Stimulated activated naive CD8-positive, alpha-beta T cell treated with anti-CD3 and anti-CD28 coated beads, Interleukin-15, Interleukin-2, amounts not matched to agents 100 ng/mL and 50 ng/mL, for 24 hours (primary cell): Measurements from ENCODE around the gene SLBP.
"Not testable (repeated sequence)": the region's sequence is repeated elsewhere in the genome, so short reads cannot be mapped to it uniquely, and the experiment has no call there.

Source experiments
- H3K27ac Mint-ChIP-seq: one replicate; pipeline ENCODE4 v1.8.0; 2021; ENCODE audit warnings: mild to moderate bottlenecking, mixed read lengths
- H3K27me3 Mint-ChIP-seq: one replicate; pipeline ENCODE4 v1.8.0; 2021; ENCODE audit warnings: mixed read lengths
- H3K36me3 Mint-ChIP-seq: one replicate; pipeline ENCODE4 v1.8.0; 2021; ENCODE audit warnings: low read depth, mixed read lengths
- H3K4me1 Mint-ChIP-seq: one replicate; pipeline ENCODE4 v1.8.0; 2021; ENCODE audit warnings: low read depth, mixed read lengths
- H3K4me3 Mint-ChIP-seq: one replicate; pipeline ENCODE4 v1.8.0; 2021; ENCODE audit warnings: mild to moderate bottlenecking, mixed read lengths
- H3K9me3 Mint-ChIP-seq: one replicate; pipeline ENCODE4 v1.8.0; 2021; ENCODE audit warnings: mixed read lengths

The SLBP gene

DNA sequence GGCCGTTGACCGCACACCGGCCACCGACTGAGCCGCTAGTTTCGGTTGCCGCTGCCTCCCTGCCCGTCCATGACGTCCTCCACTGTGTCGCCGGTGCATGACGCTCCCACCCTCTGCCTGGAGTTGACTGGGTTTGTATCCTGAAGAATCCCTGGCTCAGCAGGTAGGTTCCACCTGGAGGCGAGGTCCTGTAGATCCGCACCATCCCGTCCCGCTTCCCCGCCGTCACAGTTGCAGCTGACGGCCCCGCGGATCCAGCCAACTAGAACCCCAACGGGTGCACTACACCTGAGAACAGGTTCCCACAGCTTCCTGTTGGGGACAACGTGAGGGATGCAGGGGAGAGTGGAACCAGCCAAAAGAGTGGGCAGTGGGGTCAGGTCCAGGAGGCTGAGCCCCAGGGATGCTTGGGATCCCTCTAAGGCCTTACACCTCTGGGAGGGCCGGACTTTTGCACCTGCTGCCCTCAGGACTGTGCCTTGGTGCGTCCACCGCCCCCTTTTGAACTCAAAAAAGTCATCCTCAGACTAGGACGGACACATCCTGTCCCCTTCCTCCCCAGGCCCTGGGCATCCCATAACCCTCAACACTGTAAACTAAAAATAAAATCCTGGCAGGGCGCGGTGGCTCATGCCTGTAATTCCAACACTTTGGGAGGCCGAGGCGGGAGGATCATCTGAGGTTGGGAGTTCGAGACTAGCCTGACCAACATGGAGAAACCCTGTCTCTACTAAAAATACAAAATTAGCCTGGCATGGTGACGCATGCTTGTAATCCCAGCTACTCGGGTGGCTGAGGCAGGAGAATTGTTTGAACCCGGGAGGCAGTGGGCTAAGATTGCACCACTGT is 1.1 kb upstream of the SLBP start:
- peak overlapping the region; percentile 99 for H3K4me3 Mint-ChIP-seq
- peak overlapping the region; percentile 98 for H3K27ac Mint-ChIP-seq
- H3K4me1 Mint-ChIP-seq = peaks cover 61% of the 10 kb centered on the region
- H3K9me3 Mint-ChIP-seq = no peaks in the 10 kb centered on the region
- no peaks in the 10 kb centered on the region for H3K27me3 Mint-ChIP-seq
- H3K36me3 Mint-ChIP-seq = peaks cover 39% of the 10 kb centered on the region

DNA sequence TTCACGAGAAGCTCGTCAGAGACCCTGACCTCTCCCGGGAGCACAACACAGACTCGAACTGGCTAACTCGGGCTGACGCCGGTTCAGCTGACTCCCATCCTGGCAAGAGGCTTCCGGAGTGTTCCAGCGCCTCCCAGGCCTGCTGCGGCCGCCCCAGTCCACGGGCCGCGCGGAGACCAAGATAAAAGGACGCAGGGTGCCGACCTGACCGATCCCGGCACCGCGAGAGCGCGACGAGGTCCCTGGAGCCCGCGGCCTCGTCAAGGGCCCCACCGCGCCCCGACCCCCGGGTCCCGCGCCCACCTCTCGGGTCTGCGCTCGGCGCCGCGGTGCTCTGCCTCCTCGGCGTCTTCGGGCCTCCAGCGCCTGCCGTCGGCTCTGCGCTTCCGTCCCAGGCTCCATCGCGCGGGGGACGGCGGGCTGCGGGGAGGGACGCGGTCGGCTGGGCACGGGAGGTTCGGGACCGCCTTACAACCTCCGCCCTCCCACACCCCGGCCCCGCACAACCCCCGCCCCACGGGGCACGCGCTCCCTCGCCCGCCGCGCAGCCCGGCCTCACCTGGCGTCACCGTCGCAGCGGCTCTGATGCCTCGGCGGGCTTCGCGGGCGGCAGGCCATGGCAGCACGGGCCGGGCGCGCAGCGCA is 426 bp downstream of the SLBP start:
- H3K4me1 Mint-ChIP-seq = peaks cover 63% of the 10 kb centered on the region
- peak overlapping the region; percentile 96 for H3K27ac Mint-ChIP-seq
- H3K27me3 Mint-ChIP-seq = no peaks in the 10 kb centered on the region
- H3K4me3 Mint-ChIP-seq = peak overlapping the region; percentile 100
- H3K9me3 Mint-ChIP-seq = no peaks in the 10 kb centered on the region
- peaks cover 46% of the 10 kb centered on the region for H3K36me3 Mint-ChIP-seq

DNA sequence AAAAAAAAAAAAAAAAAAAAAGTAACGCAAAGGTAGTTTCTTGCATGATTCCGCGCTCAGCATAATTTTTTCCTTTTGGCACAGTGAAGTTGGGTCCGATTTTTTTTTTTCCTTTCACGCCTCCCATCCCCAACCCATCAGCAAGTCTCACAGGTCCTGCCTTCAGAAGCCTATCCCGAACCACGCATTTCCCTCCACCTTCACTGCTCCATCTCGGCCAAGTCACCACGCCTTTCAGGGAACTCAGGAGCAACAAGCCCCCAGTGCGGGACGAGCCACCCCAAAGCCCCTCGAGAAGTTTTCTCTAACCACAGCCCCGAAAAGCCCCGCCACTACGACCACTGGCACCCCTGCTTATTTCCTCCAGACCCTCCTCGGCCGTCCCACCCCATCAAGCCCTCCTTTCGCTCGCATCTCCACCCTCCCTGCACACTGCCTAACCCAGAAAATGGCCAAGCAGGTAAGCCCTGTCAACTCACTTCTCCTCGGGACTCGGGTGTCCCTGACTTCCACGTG is 1.0 kb downstream of the SLBP start:
- H3K36me3 Mint-ChIP-seq = peaks cover 50% of the 10 kb centered on the region
- peaks cover 63% of the 10 kb centered on the region for H3K4me1 Mint-ChIP-seq
- peak overlapping the region; percentile 96 for H3K27ac Mint-ChIP-seq
- no peaks in the 10 kb centered on the region for H3K9me3 Mint-ChIP-seq
- no peaks in the 10 kb centered on the region for H3K27me3 Mint-ChIP-seq
- peak overlapping the region; percentile 100 for H3K4me3 Mint-ChIP-seq

DNA sequence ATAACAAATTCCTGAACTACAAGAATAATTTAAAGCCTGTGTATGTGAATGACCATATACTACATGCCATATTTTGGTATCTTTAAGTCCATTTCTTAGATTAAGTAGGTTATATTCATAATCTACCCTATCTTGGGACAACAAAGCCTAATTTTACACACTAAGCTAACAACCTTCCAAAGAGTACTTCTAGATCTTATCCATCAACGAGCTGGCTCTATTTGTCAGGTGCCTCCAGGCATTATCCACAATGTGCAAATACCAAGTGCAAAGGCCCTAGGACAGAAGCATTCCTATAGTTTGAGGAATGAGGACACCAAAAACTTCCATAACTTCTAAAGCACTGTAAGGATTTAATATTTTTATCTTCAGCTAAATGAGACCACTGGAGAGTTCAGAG is 3.5 kb downstream of the SLBP start:
- Mint-ChIP-seq H3K36me3 (peaks cover 67% of the 10 kb centered on the region), H3K27ac (no peak overlapping the region), H3K4me1 (peaks cover 55% of the 10 kb centered on the region), H3K27me3 (no peaks in the 10 kb centered on the region), H3K4me3 (peak overlapping the region; percentile 100), H3K9me3 (no peaks in the 10 kb centered on the region)

DNA sequence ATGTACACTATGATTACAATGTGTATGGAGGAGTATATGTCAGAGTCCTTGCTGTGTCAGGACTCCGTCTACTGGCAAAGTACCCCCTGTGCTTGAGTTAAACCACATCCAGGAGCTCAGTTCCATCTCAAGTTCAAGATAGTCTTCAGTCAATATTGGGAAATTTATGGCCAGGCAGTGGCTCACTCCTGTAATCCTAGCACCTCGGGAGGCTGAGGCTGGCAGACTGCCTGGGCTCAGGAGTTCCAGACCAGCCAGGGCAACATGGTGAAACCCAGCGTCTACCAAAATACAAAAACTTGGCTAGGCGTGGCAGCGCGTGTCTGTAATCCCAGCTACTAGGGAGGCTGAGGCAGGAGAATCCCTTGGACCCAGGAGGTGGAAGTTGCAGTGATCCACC is 5.8 kb downstream of the SLBP start:
- Mint-ChIP-seq H3K36me3 (peaks cover 81% of the 10 kb centered on the region), H3K27ac (no peak overlapping the region), H3K27me3 (no peaks in the 10 kb centered on the region), H3K9me3 (no peaks in the 10 kb centered on the region), H3K4me3 (no peak overlapping the region), H3K4me1 (peaks cover 66% of the 10 kb centered on the region)

DNA sequence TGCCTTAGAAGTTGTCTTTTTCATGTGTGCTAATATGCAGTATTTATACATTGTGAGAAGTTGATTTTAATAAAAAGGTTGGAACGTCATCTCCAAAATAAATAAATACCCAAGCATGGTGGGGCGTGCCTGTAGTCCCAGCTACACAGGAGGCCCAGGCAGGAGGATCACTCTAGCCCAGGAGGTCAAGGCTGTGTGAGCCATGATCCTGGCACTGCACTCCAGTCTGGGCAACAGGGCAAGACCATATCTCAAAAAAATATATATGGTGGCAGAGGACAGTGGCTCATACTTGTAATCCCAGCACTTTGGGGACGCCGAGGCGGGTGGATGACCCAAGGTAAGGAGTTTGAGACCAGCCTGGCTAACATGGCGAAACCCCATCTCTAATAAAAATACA is 6.4 kb downstream of the SLBP start:
- Mint-ChIP-seq H3K36me3 (peaks cover 78% of the 10 kb centered on the region), H3K4me1 (peaks cover 60% of the 10 kb centered on the region), H3K27ac (no peak overlapping the region), H3K4me3 (no peak overlapping the region), H3K27me3 (no peaks in the 10 kb centered on the region), H3K9me3 (no peaks in the 10 kb centered on the region)

DNA sequence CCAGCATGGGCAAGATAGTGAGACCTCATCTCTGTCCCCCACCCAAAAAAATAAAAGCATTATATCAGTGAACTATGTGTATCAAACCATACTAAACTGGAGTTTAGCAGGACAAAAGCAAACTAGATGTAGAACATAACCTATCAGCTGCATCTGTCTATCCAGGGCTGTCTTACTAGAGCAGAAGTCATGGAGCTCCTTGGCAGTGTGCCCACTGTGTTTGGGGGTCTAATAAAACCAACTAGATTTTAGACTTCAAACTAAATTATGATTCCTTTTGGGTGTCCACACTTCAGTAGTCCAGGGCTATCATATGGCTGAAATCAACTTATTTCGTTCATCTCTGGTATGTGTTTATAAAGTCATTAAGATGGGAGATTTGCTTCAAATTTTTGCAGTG is 8.3 kb downstream of the SLBP start:
- no peak overlapping the region for H3K27ac Mint-ChIP-seq
- peaks cover 41% of the 10 kb centered on the region for H3K4me1 Mint-ChIP-seq
- peaks cover 80% of the 10 kb centered on the region for H3K36me3 Mint-ChIP-seq
- no peak overlapping the region for H3K4me3 Mint-ChIP-seq
- H3K9me3 Mint-ChIP-seq = no peaks in the 10 kb centered on the region
- H3K27me3 Mint-ChIP-seq = no peaks in the 10 kb centered on the region

DNA sequence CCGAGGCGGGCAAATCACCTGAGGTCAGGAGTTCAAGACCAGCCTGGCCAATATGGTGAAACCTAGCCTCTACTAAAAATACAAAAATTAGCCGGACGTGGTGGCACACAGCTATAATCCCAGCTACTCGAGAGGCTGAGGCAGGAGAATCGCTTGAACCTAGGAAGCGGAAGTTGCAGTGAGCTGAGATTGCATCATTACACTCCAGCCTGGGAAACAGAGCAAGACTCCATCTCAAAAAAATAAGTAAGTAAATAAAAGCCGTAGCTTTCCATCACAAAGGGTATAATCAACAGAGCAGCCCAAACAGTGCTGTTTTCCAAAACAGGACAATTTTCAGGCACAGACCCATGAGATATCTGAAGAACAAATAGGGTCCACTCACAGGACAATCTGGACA is 10.4 kb downstream of the SLBP start:
- not testable (repeated sequence) for H3K9me3 Mint-ChIP-seq, H3K27me3 Mint-ChIP-seq, H3K4me3 Mint-ChIP-seq
- Mint-ChIP-seq H3K4me1 (peaks cover 32% of the 10 kb centered on the region), H3K27ac (peak overlapping the region; percentile 54), H3K36me3 (peaks cover 76% of the 10 kb centered on the region)

DNA sequence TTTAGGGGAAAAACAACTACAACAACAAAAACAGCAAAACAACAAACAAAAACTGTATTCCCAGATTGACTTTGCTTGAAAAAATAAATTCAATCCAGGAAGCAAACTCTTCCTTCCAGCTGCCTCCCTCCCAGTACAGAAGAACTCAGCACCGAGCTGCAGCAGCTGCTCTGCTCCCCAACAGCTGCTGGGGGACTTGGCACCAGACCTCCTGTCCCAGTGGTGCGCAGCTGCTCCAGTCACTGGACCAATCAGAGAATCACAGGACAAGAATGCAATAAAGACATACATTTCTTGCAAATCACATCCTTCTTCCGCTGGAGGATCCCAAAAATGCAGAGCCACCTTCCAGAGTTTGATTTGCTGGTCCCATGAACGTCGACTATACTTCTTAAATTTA is 16.2 kb downstream of the SLBP start:
- no peak overlapping the region for H3K4me3 Mint-ChIP-seq
- no peak overlapping the region for H3K27ac Mint-ChIP-seq
- no peaks in the 10 kb centered on the region for H3K27me3 Mint-ChIP-seq
- H3K9me3 Mint-ChIP-seq = no peaks in the 10 kb centered on the region
- no peaks in the 10 kb centered on the region for H3K4me1 Mint-ChIP-seq
- peaks cover 75% of the 10 kb centered on the region for H3K36me3 Mint-ChIP-seq

DNA sequence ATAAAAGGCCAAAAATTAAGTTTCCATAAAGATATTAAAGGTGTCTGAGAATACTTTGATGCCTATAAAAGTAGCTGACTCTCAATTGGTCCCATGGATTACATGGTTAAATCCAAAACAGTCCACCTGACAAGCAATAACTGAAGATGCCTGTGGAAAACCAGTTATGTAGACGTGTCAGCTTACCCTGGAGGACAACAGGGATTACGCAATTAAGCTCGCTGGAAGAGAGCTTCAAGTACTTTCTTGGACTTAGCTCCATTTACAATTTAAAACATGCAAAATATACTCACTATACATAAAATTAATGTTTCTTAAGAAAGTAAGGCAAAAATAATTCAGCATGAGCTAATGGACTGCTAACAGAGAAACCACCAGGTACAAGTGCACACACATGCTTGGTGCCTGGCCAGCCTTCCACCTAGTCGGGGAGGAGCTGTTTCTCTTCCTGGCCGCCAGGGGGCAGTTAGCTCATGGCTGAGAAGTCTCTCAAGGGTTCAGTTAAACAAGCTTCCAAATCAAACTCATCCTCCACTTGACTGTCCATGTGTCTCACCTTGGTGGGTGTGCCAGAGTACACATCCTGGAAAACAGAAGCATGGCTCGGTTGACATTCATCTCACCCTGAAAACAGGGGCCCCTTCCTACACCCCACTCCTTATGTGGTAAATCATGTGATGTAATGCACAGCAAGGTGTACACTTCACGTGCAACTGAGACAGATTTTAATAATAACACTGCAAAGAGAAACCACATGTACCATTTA is 18.8 kb downstream of the SLBP start:
- no peak overlapping the region for H3K4me3 Mint-ChIP-seq
- H3K4me1 Mint-ChIP-seq = no peaks in the 10 kb centered on the region
- no peaks in the 10 kb centered on the region for H3K27me3 Mint-ChIP-seq
- no peak overlapping the region for H3K27ac Mint-ChIP-seq
- peaks cover 69% of the 10 kb centered on the region for H3K36me3 Mint-ChIP-seq
- no peaks in the 10 kb centered on the region for H3K9me3 Mint-ChIP-seq

DNA sequence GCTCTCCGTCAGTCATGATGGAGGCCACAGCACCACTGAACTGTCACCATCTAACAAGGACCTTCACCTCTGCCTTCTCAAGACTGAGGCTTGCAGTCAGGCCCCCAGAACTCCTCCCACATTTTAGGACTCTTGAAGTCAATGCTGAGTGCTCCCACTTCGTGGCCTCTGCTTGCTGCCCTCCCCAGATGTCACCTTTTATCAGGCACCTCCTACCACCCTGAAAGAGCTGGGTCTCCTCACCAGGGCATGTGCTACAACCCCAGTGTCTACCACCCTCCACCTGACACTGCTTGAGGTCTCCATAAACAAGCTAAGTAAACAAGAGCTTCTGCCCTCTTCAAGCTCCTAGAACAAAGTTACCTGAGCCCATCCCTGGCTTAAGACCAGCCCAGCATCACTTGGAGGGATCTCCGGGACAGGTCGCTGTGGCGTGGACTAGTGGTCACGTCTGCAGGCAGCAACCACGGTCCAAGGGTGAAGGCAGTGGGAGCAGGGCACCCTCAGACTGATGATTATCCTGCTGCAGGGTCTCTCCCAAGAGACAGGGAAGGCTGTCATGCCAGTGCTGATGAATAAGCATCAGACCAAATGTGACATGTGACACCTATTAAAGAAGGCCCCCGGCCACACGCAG is 20.3 kb downstream of the SLBP start:
- Mint-ChIP-seq H3K4me1 (no peaks in the 10 kb centered on the region), H3K36me3 (peaks cover 62% of the 10 kb centered on the region), H3K27ac (no peak overlapping the region), H3K27me3 (no peaks in the 10 kb centered on the region), H3K9me3 (no peaks in the 10 kb centered on the region), H3K4me3 (no peak overlapping the region)

DNA sequence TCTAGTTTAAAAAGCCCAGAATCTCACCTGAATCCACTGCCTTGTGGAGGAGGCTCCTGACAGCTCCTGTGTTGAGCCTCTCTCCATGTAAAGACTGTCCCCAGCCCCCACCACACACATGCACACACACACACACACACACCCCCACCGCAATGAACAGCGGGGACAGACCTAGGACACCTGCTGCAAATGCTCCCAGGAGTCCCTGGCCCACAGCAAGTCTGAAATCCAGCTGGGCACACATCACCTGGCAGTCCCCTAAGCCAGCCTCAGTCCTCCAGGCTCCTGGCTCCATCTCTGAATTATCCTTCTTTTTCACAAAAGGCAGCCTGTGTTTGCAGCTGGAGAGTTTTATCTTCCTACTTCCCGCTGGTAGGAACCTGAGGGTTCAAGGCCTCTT is 21.4 kb downstream of the SLBP start:
- H3K9me3 Mint-ChIP-seq = no peaks in the 10 kb centered on the region
- H3K36me3 Mint-ChIP-seq = peaks cover 55% of the 10 kb centered on the region
- H3K27me3 Mint-ChIP-seq = no peaks in the 10 kb centered on the region
- H3K4me3 Mint-ChIP-seq = no peak overlapping the region
- no peak overlapping the region for H3K27ac Mint-ChIP-seq
- H3K4me1 Mint-ChIP-seq = no peaks in the 10 kb centered on the region

DNA sequence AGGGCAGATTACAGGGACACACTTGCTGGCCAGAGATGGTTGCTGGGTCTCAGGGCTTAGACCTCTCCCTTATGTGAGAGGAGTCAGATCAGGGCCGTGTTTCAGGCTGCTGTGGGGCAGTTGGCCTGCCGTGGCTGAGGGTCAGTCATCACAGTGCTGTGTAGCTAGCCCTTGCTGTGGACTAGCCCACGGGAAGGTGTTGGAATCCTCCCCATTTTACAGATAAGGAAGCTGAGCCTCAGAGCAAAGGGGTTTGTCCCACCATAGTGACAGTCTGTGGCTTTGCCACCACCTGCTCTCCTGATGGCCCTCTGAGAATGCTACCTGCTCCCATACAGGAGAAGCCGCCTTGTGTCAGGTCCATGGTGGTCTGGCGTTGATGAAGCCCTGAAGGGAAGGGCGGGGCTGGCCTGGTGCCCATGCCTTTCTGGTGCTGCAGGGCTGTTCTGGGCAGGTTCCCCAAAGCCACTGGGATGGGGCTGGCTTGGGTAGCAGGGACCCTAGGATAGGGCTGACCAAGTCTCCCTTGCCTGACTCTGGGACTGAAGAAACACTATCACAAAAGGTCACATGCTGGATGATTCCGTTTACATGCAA is 25.6 kb downstream of the SLBP start:
- Mint-ChIP-seq H3K27me3 (peaks cover 3% of the 10 kb centered on the region), H3K9me3 (no peaks in the 10 kb centered on the region), H3K36me3 (peaks cover 22% of the 10 kb centered on the region), H3K27ac (peak overlapping the region; percentile 58), H3K4me1 (peaks cover 13% of the 10 kb centered on the region), H3K4me3 (no peak overlapping the region)
